ENCODE data around the gene UBE2V1.

- TF ChIP-seq POLR2A (IDR thresholded peaks at IDR 0.05) (no peak), POLR2AphosphoS5 (IDR thresholded peaks at IDR 0.05) (peak in 1 of 2 donors; percentile 36)
- TF ChIP-seq, protein P1, sequence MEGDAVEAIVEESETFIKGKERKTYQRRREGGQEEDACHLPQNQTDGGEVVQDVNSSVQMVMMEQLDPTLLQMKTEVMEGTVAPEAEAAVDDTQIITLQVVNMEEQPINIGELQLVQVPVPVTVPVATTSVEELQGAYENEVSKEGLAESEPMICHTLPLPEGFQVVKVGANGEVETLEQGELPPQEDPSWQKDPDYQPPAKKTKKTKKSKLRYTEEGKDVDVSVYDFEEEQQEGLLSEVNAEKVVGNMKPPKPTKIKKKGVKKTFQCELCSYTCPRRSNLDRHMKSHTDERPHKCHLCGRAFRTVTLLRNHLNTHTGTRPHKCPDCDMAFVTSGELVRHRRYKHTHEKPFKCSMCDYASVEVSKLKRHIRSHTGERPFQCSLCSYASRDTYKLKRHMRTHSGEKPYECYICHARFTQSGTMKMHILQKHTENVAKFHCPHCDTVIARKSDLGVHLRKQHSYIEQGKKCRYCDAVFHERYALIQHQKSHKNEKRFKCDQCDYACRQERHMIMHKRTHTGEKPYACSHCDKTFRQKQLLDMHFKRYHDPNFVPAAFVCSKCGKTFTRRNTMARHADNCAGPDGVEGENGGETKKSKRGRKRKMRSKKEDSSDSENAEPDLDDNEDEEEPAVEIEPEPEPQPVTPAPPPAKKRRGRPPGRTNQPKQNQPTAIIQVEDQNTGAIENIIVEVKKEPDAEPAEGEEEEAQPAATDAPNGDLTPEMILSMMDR (IDR thresholded peaks at IDR 0.05), result no peak
Observed at GRCh38 chr20:50039706-50040431, 73.1 kb downstream of the UBE2V1 start.
